ENCODE results near the gene MTFMT. TPM values are rescaled to one million over a fixed set of nuclear protein-coding genes. Genes with fewer than 3 reads are reported as not detected.

MTFMT gene
- total RNA-seq, 1 experiment from 2014 or later: 30.4 TPM

DNA sequence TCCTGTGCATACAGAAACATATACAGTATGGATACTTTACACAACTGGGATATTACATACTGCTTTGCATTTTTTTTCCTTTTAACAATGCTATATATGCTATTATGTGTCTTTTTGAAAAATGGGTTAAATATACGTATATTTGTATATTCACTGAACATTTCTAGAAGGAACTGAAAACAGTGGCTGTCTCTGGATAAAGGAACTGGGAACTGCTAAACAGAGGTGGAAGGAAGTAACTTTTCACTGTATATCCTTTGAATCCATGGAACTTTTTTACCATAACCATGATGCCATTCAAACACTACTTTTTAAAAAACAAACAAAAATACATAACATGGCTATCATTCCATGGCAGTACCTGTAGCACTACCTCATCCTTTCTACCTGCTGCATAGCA, 1.8 kb downstream of the MTFMT start (continued):
- TF ChIP-seq, protein P1, sequence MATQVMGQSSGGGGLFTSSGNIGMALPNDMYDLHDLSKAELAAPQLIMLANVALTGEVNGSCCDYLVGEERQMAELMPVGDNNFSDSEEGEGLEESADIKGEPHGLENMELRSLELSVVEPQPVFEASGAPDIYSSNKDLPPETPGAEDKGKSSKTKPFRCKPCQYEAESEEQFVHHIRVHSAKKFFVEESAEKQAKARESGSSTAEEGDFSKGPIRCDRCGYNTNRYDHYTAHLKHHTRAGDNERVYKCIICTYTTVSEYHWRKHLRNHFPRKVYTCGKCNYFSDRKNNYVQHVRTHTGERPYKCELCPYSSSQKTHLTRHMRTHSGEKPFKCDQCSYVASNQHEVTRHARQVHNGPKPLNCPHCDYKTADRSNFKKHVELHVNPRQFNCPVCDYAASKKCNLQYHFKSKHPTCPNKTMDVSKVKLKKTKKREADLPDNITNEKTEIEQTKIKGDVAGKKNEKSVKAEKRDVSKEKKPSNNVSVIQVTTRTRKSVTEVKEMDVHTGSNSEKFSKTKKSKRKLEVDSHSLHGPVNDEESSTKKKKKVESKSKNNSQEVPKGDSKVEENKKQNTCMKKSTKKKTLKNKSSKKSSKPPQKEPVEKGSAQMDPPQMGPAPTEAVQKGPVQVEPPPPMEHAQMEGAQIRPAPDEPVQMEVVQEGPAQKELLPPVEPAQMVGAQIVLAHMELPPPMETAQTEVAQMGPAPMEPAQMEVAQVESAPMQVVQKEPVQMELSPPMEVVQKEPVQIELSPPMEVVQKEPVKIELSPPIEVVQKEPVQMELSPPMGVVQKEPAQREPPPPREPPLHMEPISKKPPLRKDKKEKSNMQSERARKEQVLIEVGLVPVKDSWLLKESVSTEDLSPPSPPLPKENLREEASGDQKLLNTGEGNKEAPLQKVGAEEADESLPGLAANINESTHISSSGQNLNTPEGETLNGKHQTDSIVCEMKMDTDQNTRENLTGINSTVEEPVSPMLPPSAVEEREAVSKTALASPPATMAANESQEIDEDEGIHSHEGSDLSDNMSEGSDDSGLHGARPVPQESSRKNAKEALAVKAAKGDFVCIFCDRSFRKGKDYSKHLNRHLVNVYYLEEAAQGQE (IDR thresholded peaks at IDR 0.05; ENCODE audit: low read depth): no peak
- TF ChIP-seq CBX3 (IDR thresholded peaks at IDR 0.05; ENCODE audit: low read depth): no peak
- no peak for TF ChIP-seq CEBPB (IDR thresholded peaks at IDR 0.05; ENCODE audit: low read depth)
- TF ChIP-seq JUND (IDR thresholded peaks at IDR 0.05): no peak
- TF ChIP-seq MAX (IDR thresholded peaks at IDR 0.05): no peak

- Histone ChIP-seq H3K9ac (ENCODE audit: low read length) (no peak overlapping the region), H4K20me1 (ENCODE audit: insufficient read depth) (no peaks in the 10 kb centered on the region), H3K36me3 (ENCODE audit: control insufficient read depth in 1 of 2, insufficient read depth in 2 of 2, low read length in 2 of 2) (peaks cover 25 to 28% of the 10 kb centered on the region in 2 experiments; a peak in 3 of 4 replicates), H3K9me3 (ENCODE audit: control insufficient read depth in 1 of 2, insufficient read depth in 1 of 2, low read depth in 1 of 2, low read length in 2 of 2) (no peaks in the 10 kb centered on the region), H3K4me1 (ENCODE audit: control insufficient read depth in 1 of 2, insufficient read depth in 2 of 2, low read length in 2 of 2) (peaks cover 7 to 14% of the 10 kb centered on the region in 2 experiments; a peak in 3 of 4 replicates), H3K27me3 (ENCODE audit: insufficient read depth, low read length) (no peaks in the 10 kb centered on the region), H3K27ac (ENCODE audit: low read depth, low read length) (no peak overlapping the region), H2AFZ (ENCODE audit: low read depth, low read length, poor library complexity, severe bottlenecking) (no peak overlapping the region), H3K79me2 (ENCODE audit: insufficient read depth, low read length) (peaks cover 20% of the 10 kb centered on the region), H3K4me3 (replicated peaks in 1 of 2; ENCODE audit: low read depth in 1 of 2, low read length in 2 of 2) (no peak overlapping the region), H3K9me2 (ENCODE audit: insufficient read depth) (no peaks in the 10 kb centered on the region), H3K4me2 (ENCODE audit: low read length) (no peak overlapping the region)
- DNase-seq (ENCODE audit: low read depth, low spot score) (no peak), ATAC-seq (no peak)
- CTCF ChIA-PET: no interaction called here
- intact Hi-C loops (cut with micrococcal nuclease): loop anchor here (10.0 kb wide), 1 partner anchor 292 kb away; no protein-coding TSS in a partner anchor
- TF ChIP-seq CEBPB (IDR thresholded peaks at IDR 0.05; ENCODE audit: low read depth): no peak
- TF ChIP-seq FOSL1 (IDR thresholded peaks at IDR 0.05; ENCODE audit: low read depth): no peak
- BruUV-seq (replicated peaks): no TSS peak
- POLR2A ChIA-PET: no interaction called here
- RAD21 ChIA-PET (ENCODE audit: low non-redundant PET in 1 of 2, low total read pairs in 2 of 2, uncharacterized antibody in 2 of 2, unreplicated experiment in 2 of 2): no interaction called here
Observed at GRCh38 chr15:65026756-65027155, 2.7 kb downstream of the MTFMT start.

Data from HCT116 (cell line).